IMR-90 (cell line): ENCODE measurements around the gene ABCA9.

Experiments
- CTCF ChIP-seq: conservative IDR thresholded peaks from 2 replicates; pipeline ENCODE4 v1.5.1; 2012; ENCODE audit warnings: mild to moderate bottlenecking, low read depth, low read length, improper control_type of control experiment
- POLR2A ChIP-seq: IDR thresholded peaks from 2 replicates; pipeline ENCODE4 v1.6.1; 2012; ENCODE audit warnings: mild to moderate bottlenecking, low read depth, low read length

GRCh38 chr17:69043098-69043734 is 17.5 kb downstream of the ABCA9 start:
- TF ChIP-seq POLR2A: no peak
- TF ChIP-seq CTCF: no peak
